Subcutaneous abdominal adipose tissue (tissue), 5 donors: ENCODE data around the gene PLEKHA4.
A peak's percentile ranks its signal among the peaks of the same experiment; 100 is the strongest.
"Not testable (repeated sequence)": the region's sequence is repeated elsewhere in the genome, so short reads cannot be mapped to it uniquely, and the experiment has no call there.

Source experiments
- H3K27ac ChIP-seq: one replicate; pipeline ENCODE4 v1.7.0; 2013; ENCODE audit warnings: low read depth, mild to moderate bottlenecking, inconsistent platforms, low read length, moderate library complexity
- H3K27me3 ChIP-seq, 5 donors: one replicate each; pipeline ENCODE4 v1.7.0; 2013; ENCODE audit warnings: low read length in 5 of 5, inconsistent platforms in 1 of 5; ENCODE audit not compliant: control insufficient read depth in 5 of 5, insufficient read depth in 4 of 5
- H3K36me3 ChIP-seq, 5 donors: one replicate each; pipeline ENCODE4 v1.7.0; 2013; ENCODE audit warnings: low read length in 5 of 5; ENCODE audit not compliant: control insufficient read depth in 5 of 5, insufficient read depth in 5 of 5
- H3K4me1 ChIP-seq, 5 donors: one replicate each; pipeline ENCODE4 v1.7.0; 2013; ENCODE audit warnings: low read length in 5 of 5, mild to moderate bottlenecking in 3 of 5, moderate library complexity in 1 of 5; ENCODE audit not compliant: control insufficient read depth in 5 of 5, insufficient read depth in 5 of 5
- H3K4me3 ChIP-seq, 5 donors: one replicate each; pipeline ENCODE4 v1.7.0; 2013; ENCODE audit warnings: low read length in 5 of 5, low read depth in 1 of 5
- H3K9ac ChIP-seq, 5 donors: one replicate each; pipeline ENCODE4 v1.7.0; 2013; ENCODE audit warnings: low read length in 5 of 5, mild to moderate bottlenecking in 4 of 5, moderate library complexity in 3 of 5
- H3K9me3 ChIP-seq, 5 donors: one replicate each; pipeline ENCODE4 v1.7.0; 2013; ENCODE audit warnings: low read length in 5 of 5; ENCODE audit not compliant: control insufficient read depth in 5 of 5
- donor health status: healthy.
- donor health status: healthy.
- donor health status: healthy.
- donor health status: healthy.
- donor health status: healthy.

Gene PLEKHA4

DNA sequence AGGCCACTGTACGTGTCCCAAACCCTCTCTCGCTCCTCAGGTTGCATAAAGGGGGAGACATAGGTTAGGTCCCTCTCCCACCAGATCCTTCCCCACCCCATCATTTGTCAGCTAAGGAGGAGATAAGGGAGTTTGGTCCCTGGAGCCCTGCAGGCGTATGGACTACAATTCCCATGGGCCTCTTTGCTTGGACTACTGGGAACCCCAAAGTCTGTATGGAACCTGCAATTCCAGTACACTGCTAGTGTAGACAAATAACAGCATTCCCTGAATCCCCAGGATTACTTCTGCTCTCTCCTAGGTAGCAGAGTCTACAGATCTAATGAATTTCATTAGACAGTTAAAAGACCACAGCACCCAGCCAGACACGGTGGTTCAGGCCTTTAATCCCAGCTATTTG is 16.1 kb downstream of the PLEKHA4 start:
- Histone ChIP-seq H3K4me3 (no peak overlapping the region), H3K27me3 (no peaks in the 10 kb centered on the region), H3K9me3 (no peaks in the 10 kb centered on the region), H3K9ac (no peak overlapping the region), H3K36me3 (peaks cover 0 to 6% (median 0%) of the 10 kb centered on the region in 5 donors), H3K4me1 (no peaks in the 10 kb centered on the region), H3K27ac (no peak overlapping the region)

- H3K4me1 ChIP-seq, H3K36me3 ChIP-seq, H3K27me3 ChIP-seq, H3K9ac ChIP-seq, H3K27ac ChIP-seq, H3K9me3 ChIP-seq, H3K4me3 ChIP-seq: not testable (repeated sequence)
Measured at GRCh38 chr19:48846659-48847058, 21.8 kb downstream of the PLEKHA4 start.

DNA sequence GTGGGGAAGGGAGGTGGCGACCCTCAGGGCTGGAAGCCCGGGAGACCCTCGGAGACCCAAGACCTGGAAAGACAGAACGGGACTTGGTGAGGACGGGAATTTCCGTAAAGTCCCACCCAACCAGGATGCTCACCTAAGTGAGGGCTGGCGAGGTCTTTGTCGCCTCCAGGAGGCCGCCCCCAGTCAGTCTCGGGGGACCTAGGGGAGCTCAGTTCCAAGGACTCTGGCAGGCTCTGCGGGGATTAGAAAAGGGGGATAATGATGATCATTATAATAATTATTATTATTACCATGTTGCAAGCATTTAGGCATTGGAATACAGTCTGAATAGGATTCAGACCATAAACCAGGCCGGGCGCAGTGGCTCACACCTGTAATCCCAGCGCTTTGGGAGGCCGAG is 23.0 kb downstream of the PLEKHA4 start:
- Histone ChIP-seq H3K27ac (no peak overlapping the region), H3K9ac (no peak overlapping the region), H3K9me3 (no peaks in the 10 kb centered on the region), H3K4me3 (no peak overlapping the region), H3K27me3 (no peaks in the 10 kb centered on the region), H3K4me1 (no peaks in the 10 kb centered on the region), H3K36me3 (peaks cover 0 to 8% (median 6%) of the 10 kb centered on the region in 5 donors)

- Histone ChIP-seq H3K9me3 (no peaks in the 10 kb centered on the region), H3K4me1 (no peaks in the 10 kb centered on the region), H3K4me3 (no peak overlapping the region), H3K27ac (no peak overlapping the region), H3K27me3 (no peaks in the 10 kb centered on the region), H3K36me3 (peaks cover 0 to 8% (median 6%) of the 10 kb centered on the region in 5 donors), H3K9ac (no peak overlapping the region)
Measured at GRCh38 chr19:48844472-48844871, 23.9 kb downstream of the PLEKHA4 start.

GRCh38 chr19:48842789-48843162 is 25.6 kb downstream of the PLEKHA4 start:
- peaks cover 0 to 8% (median 5%) of the 10 kb centered on the region in 5 donors for H3K36me3 ChIP-seq
- H3K9ac ChIP-seq, result no peak overlapping the region
- no peak overlapping the region for H3K4me3 ChIP-seq
- H3K4me1 ChIP-seq, result no peaks in the 10 kb centered on the region
- H3K9me3 ChIP-seq, result no peaks in the 10 kb centered on the region
- no peaks in the 10 kb centered on the region for H3K27me3 ChIP-seq
- no peak overlapping the region for H3K27ac ChIP-seq

DNA sequence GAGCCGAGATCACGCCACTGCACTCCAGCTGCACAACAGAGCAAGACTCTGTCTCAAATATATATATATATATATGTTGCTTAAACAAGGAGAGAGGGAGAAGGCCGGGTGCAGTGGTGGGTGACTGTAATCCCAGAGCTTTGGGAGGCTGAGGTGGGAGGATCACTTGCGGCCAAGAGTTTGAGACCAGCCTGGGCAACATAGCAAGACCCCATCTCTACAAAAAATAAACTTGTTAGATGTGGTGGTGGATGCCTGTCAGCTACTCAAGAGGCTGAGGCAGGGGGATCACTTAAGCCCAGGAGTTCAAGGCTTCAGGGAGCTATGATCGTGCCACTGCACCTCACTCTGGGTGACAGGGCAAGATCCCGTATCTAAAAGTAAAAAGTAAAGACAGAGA is 26.8 kb downstream of the PLEKHA4 start:
- H3K9me3 ChIP-seq, result no peaks in the 10 kb centered on the region
- H3K9ac ChIP-seq, result no peak overlapping the region
- H3K27me3 ChIP-seq, result no peaks in the 10 kb centered on the region
- no peak overlapping the region for H3K4me3 ChIP-seq
- peaks cover 0 to 9% (median 5%) of the 10 kb centered on the region in 5 donors for H3K4me1 ChIP-seq
- H3K27ac ChIP-seq, result no peak overlapping the region
- H3K36me3 ChIP-seq, result peaks cover 0 to 8% (median 0%) of the 10 kb centered on the region in 5 donors

DNA sequence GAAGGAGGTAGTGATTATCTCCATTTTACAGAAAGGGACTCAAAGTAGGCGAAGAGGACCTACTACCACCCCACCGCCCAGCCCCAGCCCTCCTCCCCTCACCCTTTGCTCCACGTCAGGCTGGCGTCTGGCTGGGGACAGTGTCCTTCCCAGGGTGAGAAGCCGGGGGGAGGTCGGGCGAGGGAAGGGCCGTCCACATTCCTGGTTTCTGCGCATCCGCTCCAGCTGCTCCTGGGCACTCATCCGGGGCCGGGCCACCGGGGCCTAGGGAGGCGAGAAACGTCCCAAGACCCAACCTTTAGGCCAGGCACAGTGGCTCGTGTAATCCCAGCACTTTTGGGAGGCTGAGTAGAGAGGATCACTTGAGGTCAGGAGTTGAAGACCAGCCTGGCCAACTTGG is 27.4 kb downstream of the PLEKHA4 start:
- peaks cover 0 to 14% (median 10%) of the 10 kb centered on the region in 5 donors for H3K4me1 ChIP-seq
- H3K4me3 ChIP-seq, result no peak overlapping the region
- H3K27me3 ChIP-seq, result no peaks in the 10 kb centered on the region
- H3K9ac ChIP-seq, result no peak overlapping the region
- peaks cover 0 to 8% (median 0%) of the 10 kb centered on the region in 5 donors for H3K36me3 ChIP-seq
- H3K9me3 ChIP-seq, result no peaks in the 10 kb centered on the region
- no peak overlapping the region for H3K27ac ChIP-seq

- Histone ChIP-seq H3K4me3 (no peak overlapping the region), H3K9me3 (no peaks in the 10 kb centered on the region), H3K36me3 (peaks cover 0 to 4% (median 0%) of the 10 kb centered on the region in 5 donors), H3K9ac (no peak overlapping the region), H3K27ac (no peak overlapping the region), H3K27me3 (no peaks in the 10 kb centered on the region), H3K4me1 (peaks cover 0 to 23% (median 16%) of the 10 kb centered on the region in 5 donors)
Measured at GRCh38 chr19:48837687-48838086, 30.7 kb downstream of the PLEKHA4 start.

- peak overlapping the region in 1 of 5 donors; percentile 63 for H3K9ac ChIP-seq
- peak overlapping the region; percentile 17 for H3K27ac ChIP-seq
Measured at GRCh38 chr19:48837051-48837524, 31.3 kb downstream of the PLEKHA4 start.

GRCh38 chr19:48836089-48837017 is 32.1 kb downstream of the PLEKHA4 start, which contains the start of gene HSD17B14:
Gene HSD17B14, minus strand, starts transcription at chr19:48836491. Its CDS starts 80 bp downstream, at chr19:48836411.
- Histone ChIP-seq H3K4me1 (peaks cover 0 to 23% (median 16%) of the 10 kb centered on the region in 5 donors), H3K27ac (peak within 1 kb of the TSS; percentile 17), H3K9ac (peak within 1 kb of the TSS in 4 of 5 donors; percentile 27 to 78 (median 66)), H3K36me3 (peaks cover 0 to 10% (median 0%) of the 10 kb centered on the region in 5 donors), H3K9me3 (no peaks in the 10 kb centered on the region), H3K27me3 (no peaks in the 10 kb centered on the region), H3K4me3 (peak within 1 kb of the TSS; percentile 34 to 70 (median 63))

More at GRCh38 chr19:48837051-48837524, 31.3 kb downstream of the PLEKHA4 start:
- Histone ChIP-seq H3K36me3 (peaks cover 0 to 6% (median 0%) of the 10 kb centered on the region in 5 donors), H3K27me3 (no peaks in the 10 kb centered on the region), H3K9me3 (no peaks in the 10 kb centered on the region), H3K4me1 (peaks cover 0 to 23% (median 16%) of the 10 kb centered on the region in 5 donors), H3K4me3 (peak overlapping the region in 2 of 5 donors; percentile 31 to 65)
